GM21576 (cell line): ENCODE data around the gene CNGB1.
"Not testable (repeated sequence)": the region's sequence is repeated elsewhere in the genome, so short reads cannot be mapped to it uniquely, and the experiment has no call there.

Experiments
- ATAC-seq: cut with Tn5 transposase; IDR thresholded peaks from one replicate; pipeline ENCODE4 v1.9.1; 2021; ENCODE audit warnings: mild to moderate bottlenecking, moderate library complexity; ENCODE audit not compliant: unreplicated experiment

Gene CNGB1

GRCh38 chr16:57956270-57956808 is 14.6 kb downstream of the CNGB1 start:
- ATAC-seq: no peak

- ATAC-seq: no peak
These were observed 15.2 kb downstream of the CNGB1 start for GRCh38 chr16:57955572-57956188.

GRCh38 chr16:57953857-57954256 is 17.1 kb downstream of the CNGB1 start:
- no peak for ATAC-seq

- ATAC-seq: no peak
These were observed 18.0 kb downstream of the CNGB1 start for GRCh38 chr16:57952909-57953308.

- ATAC-seq: no peak
These were observed 19.5 kb downstream of the CNGB1 start for GRCh38 chr16:57951204-57951960.

GRCh38 chr16:57950382-57950781 is 20.5 kb downstream of the CNGB1 start:
- no peak for ATAC-seq

GRCh38 chr16:57949595-57950238 is 21.2 kb downstream of the CNGB1 start:
- ATAC-seq: no peak

GRCh38 chr16:57949013-57949412 is 21.9 kb downstream of the CNGB1 start:
- ATAC-seq: no peak

GRCh38 chr16:57948027-57948426 is 22.9 kb downstream of the CNGB1 start:
- ATAC-seq: no peak

GRCh38 chr16:57947261-57947660 is 23.7 kb downstream of the CNGB1 start:
- no peak for ATAC-seq

- no peak for ATAC-seq
These were observed 24.6 kb downstream of the CNGB1 start for GRCh38 chr16:57946181-57946801.

- no peak for ATAC-seq
These were observed 25.2 kb downstream of the CNGB1 start for GRCh38 chr16:57945740-57946138.

GRCh38 chr16:57944970-57945739 is 25.8 kb downstream of the CNGB1 start:
- ATAC-seq: no peak

GRCh38 chr16:57943381-57943780 is 27.5 kb downstream of the CNGB1 start:
- not testable (repeated sequence) for ATAC-seq

- ATAC-seq: not testable (repeated sequence)
These were observed 29.0 kb downstream of the CNGB1 start for GRCh38 chr16:57941901-57942300.

- no peak for ATAC-seq
These were observed 29.8 kb downstream of the CNGB1 start for GRCh38 chr16:57941016-57941664.

GRCh38 chr16:57940382-57940966 is 30.5 kb downstream of the CNGB1 start:
- ATAC-seq: no peak

- no peak for ATAC-seq
These were observed 31.1 kb downstream of the CNGB1 start for GRCh38 chr16:57939872-57940224.

GRCh38 chr16:57938936-57939871 is 31.7 kb downstream of the CNGB1 start:
- ATAC-seq: no peak
